GM12891 (cell line): ENCODE data around the gene SP140.

Experiments used
- PAX5 ChIP-seq: IDR thresholded peaks from 2 replicates; pipeline ENCODE4 v1.6.1; 2011; ENCODE audit warnings: low read length, moderate library complexity, mild to moderate bottlenecking; ENCODE audit not compliant: insufficient read depth, severe bottlenecking
- POLR2A ChIP-seq: IDR thresholded peaks from 2 replicates; pipeline ENCODE4 v1.6.1; 2011; ENCODE audit warnings: low read depth, low read length, control low read depth
- POLR2AphosphoS5 ChIP-seq: IDR thresholded peaks from 2 replicates; pipeline ENCODE4 v1.6.1; 2011; ENCODE audit warnings: low read depth, low read length, control low read depth
- POU2F2 ChIP-seq: IDR thresholded peaks from 2 replicates; pipeline ENCODE4 v1.6.1; 2011; ENCODE audit warnings: low read depth, mild to moderate bottlenecking, control low read depth, low read length, moderate library complexity
- SPI1 ChIP-seq: IDR thresholded peaks from 2 replicates; pipeline ENCODE4 v1.6.1; 2011; ENCODE audit warnings: low read depth, low read length, control low read depth

- TF ChIP-seq POLR2A, result no peak
- no peak for TF ChIP-seq PAX5
- TF ChIP-seq POLR2AphosphoS5, result no peak
- TF ChIP-seq POU2F2, result no peak
- TF ChIP-seq SPI1, result no peak
Measured at GRCh38 chr2:230312638-230313037, 87.1 kb downstream of the SP140 start.
